Colon (tissue), 2 donors: Measurements from ENCODE around the gene HDGFL2.
"Not testable (repeated sequence)": the region's sequence is repeated elsewhere in the genome, so short reads cannot be mapped to it uniquely, and the experiment has no call there.

ENCODE experiments used
- FAIRE-seq: peaks from 2 replicates; lab custom pipeline; 2012; peaks lifted over from hg19 to GRCh38; lab: Jason Lieb, UNC
- donor health status: control.
- donor health status: control.

HDGFL2 gene

DNA sequence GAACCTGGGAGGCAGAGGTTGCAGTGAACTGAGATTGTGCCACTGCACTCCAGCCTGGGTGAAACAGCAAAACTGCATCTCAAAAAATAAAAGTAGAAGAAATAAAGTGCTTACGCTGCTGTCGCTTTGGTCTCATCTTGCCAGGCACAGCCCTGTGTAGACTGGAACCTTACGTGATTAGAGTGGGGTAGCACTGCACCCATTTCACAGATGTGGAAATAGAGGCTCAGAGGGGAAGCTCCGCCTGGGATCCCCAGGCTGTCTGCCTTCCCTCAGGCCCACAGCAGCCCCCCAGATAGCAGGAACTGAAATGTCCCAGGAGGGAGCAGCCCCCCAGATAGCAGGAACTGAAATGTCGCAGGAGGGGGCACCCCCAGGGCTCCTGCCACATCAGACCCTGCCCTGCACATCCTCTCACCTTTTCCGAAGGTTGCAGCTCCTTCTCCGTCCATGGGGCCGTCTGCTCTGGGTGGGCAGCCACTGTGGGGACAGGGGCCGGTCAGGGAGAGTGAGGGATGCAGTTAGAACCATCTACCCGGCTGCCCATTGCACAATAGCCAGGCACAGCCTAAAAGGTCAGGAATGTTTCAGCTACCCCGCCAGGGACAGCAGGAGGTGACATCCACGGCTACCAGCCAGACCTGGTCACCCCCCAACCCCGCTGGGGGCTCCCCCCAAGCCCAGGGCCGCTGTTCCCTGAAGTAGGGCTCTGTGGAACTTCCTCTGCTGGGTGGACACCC, 44.3 kb downstream of the HDGFL2 start:
- FAIRE-seq, result no peak

DNA sequence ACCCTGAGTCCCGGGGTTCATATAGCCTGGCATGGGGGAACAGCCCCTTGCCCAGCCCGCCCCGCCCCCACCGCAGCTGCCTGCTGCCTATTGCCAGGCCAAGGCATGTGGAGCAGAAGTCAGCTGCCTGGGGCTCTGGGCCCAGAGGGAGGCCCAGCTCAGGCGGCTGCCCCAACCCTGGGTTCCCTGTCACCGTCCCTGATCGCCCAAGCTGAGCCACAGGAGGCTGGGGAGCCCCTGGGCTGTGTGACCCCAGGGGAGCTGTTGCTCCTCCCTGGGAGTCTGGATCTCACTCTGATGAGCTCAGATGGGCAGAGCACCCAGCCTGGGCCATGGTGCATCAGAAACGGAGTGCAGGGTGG, 44.8 kb downstream of the HDGFL2 start:
- FAIRE-seq, result no peak

DNA sequence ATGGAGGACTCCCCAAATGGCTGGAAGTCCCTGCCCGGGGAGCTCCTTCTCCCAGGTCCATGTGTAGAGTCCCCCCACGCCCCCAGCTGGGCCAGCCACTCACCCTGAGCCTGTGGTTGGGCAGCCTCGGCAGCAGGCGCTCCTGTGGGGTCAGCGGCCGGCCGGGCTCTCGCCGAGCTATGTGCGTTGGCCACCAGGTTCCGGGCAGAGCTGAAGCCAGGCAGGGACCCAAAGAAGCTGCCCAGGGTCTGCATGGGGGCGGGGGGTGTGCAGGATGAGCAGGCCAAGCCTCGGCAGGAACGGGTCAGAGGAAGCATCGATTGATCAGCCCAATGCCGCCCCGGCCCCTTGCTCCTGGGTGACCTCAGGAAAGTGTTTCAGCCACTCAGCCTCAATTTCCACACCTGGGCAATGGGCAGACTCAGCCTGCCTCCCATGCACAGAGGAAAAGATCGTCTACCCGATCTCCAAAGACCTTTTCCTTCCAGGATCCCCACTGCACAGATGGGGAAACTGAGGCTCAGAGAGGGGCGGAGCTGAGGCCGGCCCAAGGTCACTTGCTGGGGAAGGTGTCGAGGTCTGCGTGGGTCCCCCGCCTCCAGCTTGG, 45.5 kb downstream of the HDGFL2 start:
- no peak for FAIRE-seq

DNA sequence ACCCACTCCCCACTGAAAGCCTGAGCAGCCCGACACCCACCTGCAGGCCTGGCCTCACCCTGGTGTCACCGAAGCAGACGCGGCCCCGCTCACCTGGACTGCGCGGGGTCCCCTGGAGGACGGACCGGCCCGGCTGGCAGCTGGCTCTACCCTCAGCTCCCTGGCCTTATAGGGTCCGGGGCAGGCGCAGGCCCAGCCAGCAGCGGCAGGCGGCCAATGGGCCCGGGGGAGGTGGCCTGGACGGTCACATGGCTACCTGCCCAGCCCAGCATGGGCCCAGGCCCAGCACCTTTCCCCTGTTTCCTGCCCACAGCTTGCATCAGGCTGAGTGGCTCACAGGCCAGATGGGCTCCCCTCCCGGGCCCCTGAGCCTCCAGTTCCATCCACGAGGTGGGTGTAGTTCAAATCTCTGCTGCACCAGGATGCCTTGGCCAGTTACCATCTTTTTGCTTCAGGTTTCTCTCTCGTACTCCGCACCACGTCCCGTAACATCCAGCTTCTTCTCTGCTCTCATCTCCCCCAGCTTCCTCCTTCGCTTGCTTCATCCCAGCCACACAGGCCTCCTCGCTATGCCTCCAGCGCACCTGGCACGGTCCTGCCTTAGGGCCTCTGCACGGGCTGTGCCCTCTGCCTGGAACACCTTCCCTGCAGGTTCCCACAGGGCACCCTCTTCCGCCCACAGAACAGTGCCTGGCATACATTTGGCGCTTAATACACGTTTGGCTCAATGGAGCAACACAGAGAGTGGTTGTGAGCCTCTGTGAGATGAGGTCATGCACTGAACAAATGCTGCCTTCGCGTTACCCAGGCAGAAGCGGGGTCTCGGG, 46.5 kb downstream of the HDGFL2 start, which contains the start of gene PLIN4:
Gene PLIN4, minus strand, starts transcription at position 142 of the 827 bp plus-strand sequence. CDS start 214 bp downstream, outside the sequence.
- FAIRE-seq, result no peak

DNA sequence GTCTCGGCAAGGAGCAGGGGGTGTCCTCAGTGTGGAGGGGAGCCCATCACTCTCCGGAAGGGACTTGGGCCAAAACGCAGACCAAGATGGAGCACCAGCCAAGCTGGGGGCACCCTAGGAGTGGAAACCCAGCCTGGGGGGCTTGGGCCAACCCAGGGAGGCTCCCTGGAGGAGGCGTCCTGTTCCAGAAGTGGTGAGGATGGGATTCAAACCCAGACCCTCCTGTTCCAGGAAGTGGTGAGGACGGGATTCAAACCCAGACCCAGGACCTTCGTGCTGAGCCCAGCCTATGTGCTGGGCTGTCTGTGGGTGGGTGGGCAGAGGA, 47.0 kb downstream of the HDGFL2 start:
- no peak for FAIRE-seq

DNA sequence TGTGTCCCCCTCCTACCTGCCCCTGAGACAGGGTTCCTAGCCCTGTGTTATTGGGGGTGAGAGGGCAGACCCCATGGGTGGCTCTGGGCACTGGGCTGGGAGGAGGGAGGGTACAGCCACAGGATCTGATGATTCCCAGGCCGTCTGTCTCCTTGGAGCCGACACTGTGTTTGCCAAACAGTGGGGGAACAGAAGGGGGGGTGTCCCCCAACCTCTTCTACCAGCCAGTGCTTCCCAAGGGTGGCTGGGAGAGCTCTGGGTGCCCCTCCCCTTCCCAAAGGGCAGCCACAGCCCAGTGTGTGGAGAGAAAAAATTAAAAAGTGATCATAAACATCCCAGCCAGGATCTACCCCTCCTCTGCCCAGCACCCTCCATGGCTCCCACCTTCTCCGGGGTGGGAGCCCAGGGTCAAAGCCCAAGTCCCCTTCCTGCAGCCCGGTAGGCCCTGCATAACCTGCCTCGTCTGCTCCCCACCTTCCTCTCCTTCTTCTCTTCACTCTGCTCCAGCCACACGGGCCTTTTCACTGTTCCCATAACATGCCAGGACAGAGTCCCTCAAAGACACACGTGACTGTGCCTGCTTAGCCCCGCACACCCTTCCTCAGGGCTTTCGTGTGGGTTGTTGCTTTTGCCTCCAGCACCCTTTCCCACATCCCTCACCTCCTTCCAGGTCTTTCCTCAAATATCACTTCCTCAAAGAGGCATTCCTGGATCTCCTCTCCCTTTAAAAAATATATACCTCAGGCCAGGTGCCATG, 47.6 kb downstream of the HDGFL2 start:
- no peak for FAIRE-seq

DNA sequence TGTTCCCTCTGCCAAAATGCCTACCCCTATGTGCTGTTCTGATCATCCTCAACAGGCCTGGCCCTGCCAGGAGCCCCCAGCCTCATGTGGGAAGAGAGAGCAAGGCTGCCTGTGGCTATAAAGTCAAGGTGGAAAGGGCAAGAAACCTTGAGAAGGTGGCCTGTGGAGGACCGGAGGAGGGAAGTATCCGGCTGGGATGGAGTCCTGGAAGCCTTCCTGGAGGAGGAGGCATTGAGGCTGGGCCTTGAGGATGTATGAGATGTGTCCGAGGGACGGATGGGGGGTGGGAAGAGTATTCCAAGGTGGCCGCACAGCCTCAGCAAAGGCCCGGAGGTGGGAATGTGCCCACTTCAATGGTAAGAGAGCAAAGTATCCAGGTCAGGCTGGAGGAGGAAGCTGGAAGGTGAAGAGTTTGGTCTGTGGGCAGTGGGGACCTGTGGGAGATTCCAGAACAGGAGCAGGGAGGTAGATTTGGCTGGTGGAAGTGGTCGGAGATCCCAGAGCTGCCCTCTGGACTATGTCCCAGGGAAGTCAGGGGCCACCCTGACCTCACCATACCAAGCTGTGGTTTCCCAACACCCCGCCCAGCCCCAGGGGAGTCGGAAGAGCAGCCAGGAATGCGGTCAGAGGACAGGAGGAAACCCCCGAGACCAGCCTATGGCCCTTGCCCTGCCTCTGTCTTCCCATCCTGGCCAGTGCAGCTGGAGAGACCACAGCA, 49.2 kb downstream of the HDGFL2 start:
- no peak for FAIRE-seq

DNA sequence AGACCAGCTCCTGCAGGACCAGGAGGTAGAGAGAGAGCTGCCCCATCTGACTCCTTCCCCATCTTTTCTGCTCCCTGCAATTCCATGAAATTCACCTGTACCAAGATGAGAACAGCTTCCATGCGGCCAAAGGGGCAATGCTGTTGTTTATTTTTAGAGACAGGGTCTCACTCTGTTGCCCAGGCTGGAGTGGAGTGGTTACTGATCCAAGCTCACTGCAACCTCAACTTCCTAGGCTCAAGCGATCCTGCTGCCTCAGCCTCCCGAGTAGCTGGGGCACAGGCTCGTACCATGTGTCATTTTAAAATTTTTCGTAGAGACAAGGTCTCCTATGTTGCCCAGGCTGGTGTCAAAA, 49.8 kb downstream of the HDGFL2 start:
- FAIRE-seq, result no peak

DNA sequence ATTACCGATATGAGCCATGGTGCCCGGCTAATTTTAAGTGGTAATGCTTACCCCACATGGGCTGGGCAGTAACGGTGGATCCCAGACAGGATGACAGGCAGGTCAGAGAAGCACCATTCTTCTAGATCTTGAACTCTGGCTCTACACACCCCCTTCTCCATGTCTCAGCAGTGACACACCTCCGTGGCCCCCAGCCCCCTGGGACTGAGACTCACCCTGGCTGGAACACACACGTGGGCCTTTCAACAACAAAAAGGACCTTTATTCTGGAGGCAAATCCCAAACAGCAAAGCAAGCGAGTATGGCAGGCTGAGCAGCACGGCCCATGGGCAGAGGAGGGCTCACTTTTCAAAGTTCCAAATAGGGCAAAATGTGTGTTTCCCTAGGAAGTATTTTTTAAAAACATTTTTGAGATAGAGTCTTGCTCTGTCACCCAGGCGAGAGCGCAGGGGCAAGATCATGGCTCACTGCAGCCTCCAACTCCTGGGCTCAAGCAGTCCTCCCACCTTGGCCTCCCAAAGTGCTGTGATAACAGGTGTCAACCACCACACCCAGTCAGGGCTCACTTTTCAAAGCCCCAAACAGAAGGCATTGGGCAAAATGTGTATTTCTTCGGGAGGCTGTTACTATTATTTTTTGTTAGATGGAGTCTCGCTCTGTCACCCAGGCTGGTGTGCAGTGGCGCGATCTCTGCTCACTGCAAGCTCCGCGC, 50.4 kb downstream of the HDGFL2 start:
- FAIRE-seq, result no peak

DNA sequence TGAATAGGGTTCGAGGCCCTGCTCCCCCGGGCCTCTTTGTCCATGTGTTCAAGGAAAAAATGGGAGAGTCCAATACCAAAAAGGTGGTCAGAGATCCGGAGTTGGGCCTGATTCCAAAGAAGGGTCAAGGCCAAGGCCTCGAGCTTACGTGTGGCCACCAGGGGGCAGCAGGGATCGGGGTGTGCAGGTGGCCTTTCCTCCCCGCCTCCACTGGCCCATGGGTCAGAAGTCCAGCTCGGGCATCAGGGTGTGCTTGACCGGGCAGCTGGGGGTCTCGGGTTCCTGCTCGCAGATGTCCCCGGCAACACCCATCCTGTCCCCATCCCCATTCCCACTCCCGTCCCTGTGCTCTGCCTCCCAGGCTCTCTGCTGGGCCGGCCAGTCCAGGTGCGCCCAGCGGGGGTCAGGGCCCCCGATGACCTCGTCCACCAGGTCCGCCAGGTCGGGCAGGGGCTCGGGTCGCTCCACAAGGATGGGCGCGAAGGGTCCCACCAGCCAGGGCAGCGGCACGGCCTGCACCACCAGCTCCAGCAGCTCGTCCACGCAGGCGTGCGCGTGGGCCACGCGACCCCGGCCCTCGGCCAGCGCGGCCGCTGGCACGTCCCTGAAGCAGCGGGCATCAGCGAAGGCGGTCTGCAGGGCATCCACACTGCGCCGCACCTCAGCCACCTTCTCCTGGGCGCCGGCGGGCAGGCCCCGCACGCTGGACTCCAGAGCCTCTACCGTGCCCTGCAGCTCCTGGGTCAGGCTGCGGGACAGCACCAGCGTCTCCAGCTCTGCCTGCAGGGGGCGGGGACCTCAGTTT, 51.4 kb downstream of the HDGFL2 start:
- FAIRE-seq, result no peak

DNA sequence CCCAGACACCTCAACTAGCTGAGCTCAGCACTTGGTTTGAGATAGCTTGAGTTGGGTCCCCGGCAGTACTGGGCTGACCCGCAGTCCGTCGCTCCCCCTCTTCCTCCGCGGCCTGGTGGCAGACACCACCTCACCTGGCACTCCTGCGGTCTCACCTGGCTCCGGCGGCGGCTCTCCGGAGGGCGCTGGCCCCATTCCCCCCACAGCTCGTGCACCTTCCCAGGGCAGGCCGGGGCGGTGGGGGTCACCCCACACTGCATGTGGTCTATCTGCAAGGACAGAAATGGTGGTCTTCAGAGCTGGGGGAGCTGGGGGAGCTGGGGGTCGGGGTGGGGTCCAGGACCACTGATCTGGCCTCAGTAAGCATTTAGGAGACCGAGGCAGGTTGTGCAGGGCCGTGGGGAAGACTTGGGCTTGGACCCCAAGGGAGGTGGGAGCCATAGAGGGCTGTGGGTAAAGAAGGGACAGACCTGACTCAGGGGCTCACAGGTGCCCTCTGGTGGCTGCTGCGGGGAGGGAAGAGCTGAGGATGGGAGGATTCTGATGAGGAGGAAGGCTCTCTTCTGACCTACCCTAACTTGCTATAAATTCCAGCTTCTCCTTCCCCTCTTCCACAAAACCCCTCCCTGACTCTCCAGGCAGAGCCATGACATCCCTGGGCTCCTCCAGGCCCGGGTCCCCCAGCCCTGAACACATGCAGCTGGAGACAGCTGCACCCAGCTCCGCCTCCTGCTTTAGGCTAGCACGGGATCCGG, 52.9 kb downstream of the HDGFL2 start:
- FAIRE-seq, result no peak

DNA sequence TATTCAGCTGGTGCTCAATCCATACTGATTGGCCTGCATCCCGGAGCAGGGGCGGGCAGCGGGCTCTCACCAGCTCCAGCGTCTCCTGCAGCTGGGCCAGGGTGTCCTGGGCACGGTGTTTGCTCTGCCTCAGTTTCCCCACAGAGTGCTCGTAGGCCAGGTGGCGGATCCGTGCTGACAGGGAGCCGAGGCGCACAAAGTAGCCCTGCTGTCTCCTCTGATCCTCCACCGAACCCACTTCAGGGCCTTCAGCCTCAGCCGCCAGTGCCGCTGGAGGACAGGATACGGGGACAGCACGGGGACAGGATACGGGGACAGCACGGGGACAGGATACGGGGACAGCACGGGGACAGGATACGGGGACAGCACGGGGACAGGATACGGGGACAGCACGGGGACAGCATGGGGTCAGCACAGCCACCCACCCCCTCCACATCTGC, 53.5 kb downstream of the HDGFL2 start:
- FAIRE-seq, result no peak

DNA sequence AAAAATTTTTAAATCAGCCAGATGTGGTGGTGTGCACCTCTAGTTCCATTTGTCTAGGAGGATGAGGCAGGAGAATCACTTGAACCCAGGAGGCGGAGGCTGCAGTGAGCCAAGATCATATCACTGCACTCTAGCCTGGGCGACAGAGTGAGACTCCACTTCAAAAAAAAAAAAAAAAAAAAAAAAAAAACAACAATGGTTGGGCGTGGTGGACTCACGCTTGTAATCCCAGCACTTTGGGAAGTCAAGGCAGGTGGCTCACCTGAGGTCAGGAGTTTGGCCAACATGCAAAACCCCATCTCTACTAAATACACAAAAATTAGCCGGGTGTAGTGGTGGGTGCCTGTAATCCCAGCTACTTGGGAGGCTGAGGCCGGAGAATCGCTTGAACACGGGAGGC, 55.3 kb downstream of the HDGFL2 start:
- FAIRE-seq, result not testable (repeated sequence)

DNA sequence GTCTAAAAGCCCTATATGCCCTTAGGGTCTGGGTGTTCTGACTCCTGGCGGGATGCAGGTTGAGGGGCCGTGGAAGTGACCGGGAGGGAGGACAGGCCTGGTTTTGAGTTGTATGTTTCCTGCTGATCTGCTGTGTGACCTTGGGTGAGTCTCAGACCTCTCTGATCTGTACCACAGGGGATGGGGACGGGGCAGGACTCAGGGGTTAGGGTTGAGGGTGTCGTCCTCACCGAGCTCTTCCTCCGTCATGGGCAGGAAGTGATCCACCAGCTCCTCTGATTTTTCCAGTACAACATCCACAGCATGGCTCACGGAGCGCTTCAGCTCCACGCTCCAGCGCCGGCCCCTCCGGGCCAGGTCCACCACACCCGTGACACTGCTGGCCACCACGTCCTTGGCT, 56.7 kb downstream of the HDGFL2 start:
- no peak for FAIRE-seq

DNA sequence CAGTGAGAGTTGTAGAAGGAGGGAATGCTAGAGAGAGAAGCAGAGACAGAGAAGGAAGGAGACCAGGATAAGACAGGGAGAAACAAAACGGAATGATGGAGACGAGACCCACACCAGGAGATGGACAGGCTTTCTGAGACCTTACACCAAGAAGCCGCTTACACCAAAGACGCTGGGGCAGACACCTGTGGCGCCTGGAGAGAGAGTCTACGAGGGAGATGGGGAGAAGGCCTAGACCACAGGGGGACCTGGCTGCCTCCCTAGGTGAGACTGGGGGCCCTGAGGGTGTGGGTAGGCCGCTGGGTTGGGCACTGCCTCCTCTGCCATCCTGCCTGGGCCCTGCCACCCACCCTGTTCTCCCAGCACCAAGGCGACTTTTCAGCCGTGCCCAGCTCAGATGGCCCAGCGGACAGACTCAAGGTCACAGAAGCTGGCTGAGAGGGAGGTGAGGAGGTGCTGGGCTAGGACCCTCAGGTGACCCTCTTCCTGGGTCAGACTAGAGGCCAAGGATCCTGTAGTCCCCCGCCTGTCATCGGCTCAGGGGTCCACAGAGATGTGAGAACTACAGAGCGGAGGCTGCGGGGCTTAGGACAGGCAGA, 57.9 kb downstream of the HDGFL2 start:
- no peak for FAIRE-seq

DNA sequence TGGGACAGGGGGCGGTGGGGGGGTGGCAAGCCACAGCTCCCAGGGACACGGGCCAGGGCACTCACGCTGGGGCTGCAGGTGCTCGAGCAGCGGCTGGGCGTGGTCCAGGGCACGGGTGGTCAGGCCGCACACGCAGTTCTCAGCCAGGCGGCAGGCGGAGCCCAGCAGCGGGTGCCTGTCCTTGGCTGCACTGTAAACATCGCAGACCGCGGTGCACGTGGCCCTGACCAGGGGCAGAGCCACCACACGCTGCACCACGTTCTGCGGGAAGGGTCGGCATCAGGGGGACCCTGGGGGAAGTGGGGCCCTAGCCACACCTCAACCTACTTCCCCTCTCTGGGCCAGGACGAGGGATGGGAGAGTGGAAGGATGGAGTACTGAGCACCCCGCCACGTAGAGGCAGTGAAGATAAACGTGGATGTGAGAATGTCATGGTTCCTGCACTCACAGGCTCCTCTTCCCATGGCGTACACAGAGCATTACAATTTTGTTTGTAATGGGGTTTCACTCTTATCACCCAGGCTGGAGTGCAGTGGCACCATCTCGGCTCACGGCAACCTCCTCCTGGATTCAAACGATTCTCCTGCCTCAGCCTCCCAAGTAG, 59.6 kb downstream of the HDGFL2 start:
- no peak for FAIRE-seq

DNA sequence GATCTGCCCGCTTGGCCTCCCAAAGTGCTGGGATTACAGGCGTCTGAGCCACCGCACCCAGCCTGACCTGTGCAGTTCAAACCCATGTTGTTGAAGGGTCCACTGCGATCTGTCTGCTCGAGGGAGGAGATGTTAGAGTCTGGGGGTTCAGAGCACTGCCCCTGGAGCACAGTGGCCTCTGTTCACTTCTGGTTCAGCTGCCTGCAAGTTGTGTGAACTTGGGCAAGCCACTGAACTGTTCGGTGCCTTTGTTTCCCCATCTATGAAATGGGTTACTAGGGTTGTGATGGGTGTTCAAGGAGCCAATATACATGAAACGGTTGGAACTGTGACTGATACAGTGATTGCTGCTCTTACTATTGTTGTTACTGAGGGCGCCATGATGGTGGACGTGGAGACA, 61.2 kb downstream of the HDGFL2 start:
- FAIRE-seq, result no peak

DNA sequence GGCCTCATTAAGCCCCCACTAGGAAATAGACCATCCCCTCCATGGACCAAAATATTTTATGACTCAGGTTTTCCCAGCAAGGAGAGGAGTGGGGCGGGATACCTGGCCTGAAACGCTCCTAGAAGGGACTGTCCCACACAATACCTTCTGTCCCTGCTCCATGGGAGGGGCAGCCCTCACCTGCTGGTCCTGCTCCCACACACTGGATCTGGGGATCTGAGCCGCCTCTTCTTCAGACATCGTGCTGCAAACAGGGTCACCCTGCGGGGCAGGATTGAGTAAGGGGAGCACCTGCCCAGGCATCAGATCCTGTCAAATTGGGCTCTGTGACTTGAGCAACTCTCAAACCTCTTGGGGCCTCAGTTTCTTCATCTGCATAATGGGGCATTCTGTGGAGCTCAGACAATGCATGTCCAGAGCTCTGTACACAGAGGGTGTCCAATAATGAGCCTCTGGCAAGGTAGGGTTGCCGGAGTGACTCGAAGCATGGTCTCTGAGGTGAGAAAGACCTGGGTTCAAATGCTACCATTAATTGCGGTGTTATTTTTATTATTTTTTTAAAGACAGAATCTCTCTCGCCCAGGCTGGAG, 61.8 kb downstream of the HDGFL2 start:
- no peak for FAIRE-seq
